H1 (cell line): ENCODE measurements around the gene BAZ2B. TPM values are rescaled to one million over a fixed set of nuclear protein-coding genes. Genes with fewer than 3 reads are reported as not detected.

Experiments
- CTCF ChIA-PET: fragments of 300-600 bp; sonication (Branson Sonifier 250); formaldehyde crosslinking; loops from one replicate; lab custom pipeline; 2021; ENCODE audit not compliant: partially characterized antibody; lab: Charles Lee
- POLR2A ChIA-PET: fragments of 300-600 bp; sonication (Branson Sonifier 250); formaldehyde crosslinking; loops from one replicate; lab custom pipeline; 2021; ENCODE audit warnings: inconsistent platforms; ENCODE audit not compliant: partially characterized antibody; lab: Charles Lee
- DNase-seq, 2 experiments: peaks; one replicate each; pipeline versions ENCODE4 v3.0.0 to v3.0.0-alpha.2; 2010 to 2022; ENCODE audit warnings: low spot score in 2 of 2, low read depth in 1 of 2, mixed read lengths in 1 of 2
- FAIRE-seq: peaks from 2 replicates; lab custom pipeline; 2011; peaks lifted over from hg19 to GRCh38; lab: Jason Lieb, UNC
- H2AFZ ChIP-seq: 2 replicates; pipeline ENCODE4 v1.8.1; 2012; ENCODE audit warnings: low read length, inconsistent platforms
- H2AK5ac ChIP-seq: 2 replicates; pipeline ENCODE4 v1.6.1; 2013; ENCODE audit warnings: low read depth, low read length
- H2BK120ac ChIP-seq: replicated peaks from 2 replicates; pipeline ENCODE3; 2013; ENCODE audit warnings: low read depth, low read length, inconsistent platforms
- H2BK12ac ChIP-seq: 2 replicates; pipeline ENCODE4 v1.6.1; 2013; ENCODE audit warnings: low read depth, low read length
- H2BK15ac ChIP-seq: 2 replicates; pipeline ENCODE4 v1.6.1; 2013; ENCODE audit warnings: low read length
- H2BK20ac ChIP-seq: 2 replicates; pipeline ENCODE4 v1.6.1; 2013; ENCODE audit warnings: low read length
- H2BK5ac ChIP-seq: 2 replicates; pipeline ENCODE4 v1.6.1; 2013; ENCODE audit warnings: low read depth, low read length
- H3K14ac ChIP-seq: 2 replicates; pipeline ENCODE4 v1.6.1; 2013; ENCODE audit warnings: inconsistent platforms; ENCODE audit not compliant: insufficient read length
- H3K18ac ChIP-seq: 2 replicates; pipeline ENCODE4 v1.6.1; 2013; ENCODE audit warnings: low read length; ENCODE audit errors: extremely low read depth
- H3K23ac ChIP-seq: 2 replicates; pipeline ENCODE4 v1.6.1; 2013; ENCODE audit warnings: inconsistent platforms; ENCODE audit not compliant: insufficient read length
- H3K23me2 ChIP-seq: 2 replicates; pipeline ENCODE4 v1.6.1; 2013; ENCODE audit warnings: low read depth, low read length
- H3K27ac ChIP-seq: 2 replicates; pipeline ENCODE4 v1.6.1; 2011; ENCODE audit warnings: low read depth, low read length, inconsistent platforms
- H3K27me3 ChIP-seq, 4 experiments: replicated peaks in 1 of 4; 1 replicate in 1 of 4; 2 replicates in 3 of 4; pipeline versions ENCODE4 v1.6.1 to v1.8.1; 2011 to 2013; ENCODE audit warnings: low read length in 3 of 4, mild to moderate bottlenecking in 3 of 4, inconsistent platforms in 2 of 4, mixed read lengths in 2 of 4, moderate library complexity in 1 of 4; ENCODE audit not compliant: control insufficient read depth in 3 of 4, insufficient read depth in 3 of 4; ENCODE audit errors: extremely low read depth in 1 of 4
- H3K36me3 ChIP-seq, 4 experiments: 2 replicates each; pipeline versions ENCODE4 v1.6.1 to v1.8.1; 2011 to 2013; ENCODE audit warnings: mild to moderate bottlenecking in 4 of 4, low read length in 3 of 4, moderate library complexity in 2 of 4, control low read depth in 1 of 4, inconsistent platforms in 1 of 4; ENCODE audit not compliant: insufficient read depth in 4 of 4, control insufficient read depth in 2 of 4
- H3K4ac ChIP-seq: replicated peaks from 2 replicates; pipeline ENCODE3; 2013; ENCODE audit warnings: low read length, low read depth, mixed read lengths, inconsistent platforms; ENCODE audit not compliant: insufficient read length
- H3K4me1 ChIP-seq, 4 experiments: replicated peaks in 1 of 4; 1 replicate in 1 of 4; 2 replicates in 3 of 4; pipeline versions ENCODE4 v1.6.1 to v1.8.1; 2011 to 2013; ENCODE audit warnings: low read length in 3 of 4, inconsistent platforms in 2 of 4, mixed read lengths in 1 of 4; ENCODE audit not compliant: insufficient read depth in 4 of 4, control insufficient read depth in 3 of 4
- H3K4me2 ChIP-seq, 2 experiments: 2 replicates each; pipeline versions ENCODE4 v1.6.1 to v1.8.1; 2011 to 2013; ENCODE audit warnings: low read depth in 2 of 2, low read length in 2 of 2, control low read depth in 1 of 2, inconsistent platforms in 1 of 2, mild to moderate bottlenecking in 1 of 2; ENCODE audit not compliant: insufficient read depth in 1 of 2
- H3K4me3 ChIP-seq, 4 experiments: fragments of 200-600, 300-600 bp in 1 of 4; sonication (generic), shearing (Covaris generic), sonication (Bioruptor Twin) in 1 of 4; 2 replicates each; pipeline versions ENCODE4 v1.5.1 to v1.8.1; 2011 to 2016; ENCODE audit warnings: low read length in 4 of 4, low read depth in 3 of 4, control low read depth in 2 of 4, inconsistent platforms in 2 of 4, mild to moderate bottlenecking in 2 of 4, mixed read lengths in 1 of 4, moderate library complexity in 1 of 4; ENCODE audit not compliant: insufficient read depth in 2 of 4; ENCODE audit errors: extremely low read depth in 1 of 4
- H3K56ac ChIP-seq: replicated peaks from 2 replicates; pipeline ENCODE3; 2013; ENCODE audit warnings: low read depth, mild to moderate bottlenecking, mixed read lengths, low read length, inconsistent platforms; ENCODE audit not compliant: insufficient read length
- H3K79me1 ChIP-seq: 2 replicates; pipeline ENCODE4 v1.6.1; 2013; ENCODE audit warnings: low read depth, low read length, control low read depth
- H3K79me2 ChIP-seq, 2 experiments: 2 replicates each; pipeline versions ENCODE4 v1.6.1 to v1.8.1; 2012 to 2013; ENCODE audit warnings: low read length in 2 of 2, mild to moderate bottlenecking in 2 of 2, inconsistent platforms in 1 of 2; ENCODE audit not compliant: insufficient read depth in 2 of 2, control insufficient read depth in 1 of 2
- H3K9ac ChIP-seq, 4 experiments: replicated peaks in 1 of 4; 1 replicate in 1 of 4; 2 replicates in 3 of 4; pipeline versions ENCODE4 v1.6.1 to v1.8.1; 2011 to 2013; ENCODE audit warnings: low read depth in 3 of 4, low read length in 3 of 4, control low read depth in 2 of 4, mild to moderate bottlenecking in 2 of 4, moderate library complexity in 2 of 4, inconsistent platforms in 1 of 4; ENCODE audit errors: extremely low read depth in 1 of 4
- H3K9me3 ChIP-seq, 2 experiments: 2 replicates each; pipeline versions ENCODE4 v1.6.1 to v1.8.1; 2012 to 2013; ENCODE audit warnings: mild to moderate bottlenecking in 2 of 2, moderate library complexity in 2 of 2, control low read depth in 1 of 2, inconsistent platforms in 1 of 2, low read depth in 1 of 2, low read length in 1 of 2, mixed read lengths in 1 of 2; ENCODE audit not compliant: insufficient read depth in 2 of 2
- H4K20me1 ChIP-seq, 2 experiments: replicated peaks in 1 of 2; 2 replicates each; pipeline versions ENCODE3 to v1.8.1; 2011 to 2013; ENCODE audit warnings: inconsistent platforms in 2 of 2, low read length in 2 of 2, mild to moderate bottlenecking in 1 of 2; ENCODE audit not compliant: insufficient read depth in 2 of 2, control insufficient read depth in 1 of 2
- H4K5ac ChIP-seq: 2 replicates; pipeline ENCODE4 v1.6.1; 2013; ENCODE audit warnings: low read length, low read depth, mixed read lengths, inconsistent platforms; ENCODE audit not compliant: insufficient read length
- H4K8ac ChIP-seq: 2 replicates; pipeline ENCODE4 v1.8.0; 2013; ENCODE audit warnings: mild to moderate bottlenecking, moderate library complexity, low read length, inconsistent platforms; ENCODE audit not compliant: insufficient read depth; ENCODE audit errors: extremely low read depth
- H4K91ac ChIP-seq: replicated peaks from 2 replicates; pipeline ENCODE3; 2013; ENCODE audit warnings: low read length, mixed read lengths, inconsistent platforms; ENCODE audit not compliant: insufficient read length
- ATF3 ChIP-seq: IDR thresholded peaks from 2 replicates; pipeline ENCODE4 v1.6.1; 2011; ENCODE audit warnings: low read depth, mild to moderate bottlenecking, low read length; ENCODE audit not compliant: insufficient read depth
- BCL11A ChIP-seq, 2 experiments: IDR thresholded peaks; one replicate each; pipeline ENCODE4 v1.6.1; 2011; ENCODE audit warnings: low read depth in 2 of 2, low read length in 2 of 2, mild to moderate bottlenecking in 2 of 2
- SIN3A ChIP-seq, 2 experiments: IDR thresholded peaks in 1 of 2; conservative IDR thresholded peaks in 1 of 2; 2 replicates each; pipeline ENCODE4 v1.6.1; 2011 to 2012; ENCODE audit warnings: low read length in 2 of 2, improper control_type of control experiment in 1 of 2, low read depth in 1 of 2, mild to moderate bottlenecking in 1 of 2
- SP1 ChIP-seq: IDR thresholded peaks from 2 replicates; pipeline ENCODE4 v1.6.1; 2011; ENCODE audit warnings: low read depth, low read length
- TEAD4 ChIP-seq: IDR thresholded peaks from 2 replicates; pipeline ENCODE4 v1.6.1; 2012; ENCODE audit warnings: low read depth, low read length, inconsistent platforms, mixed read lengths
- WGBS, 2 experiments: shearing (Covaris generic) in 1 of 2; methylation state at CpG; one replicate each; pipeline versions ENCODE4 v1.1.6 to v1.1.7; 2013 to 2015; ENCODE audit warnings: low lambda C conversion rate in 2 of 2, mixed read lengths in 2 of 2, inconsistent platforms in 1 of 2, low coverage in 1 of 2, missing lambda C conversion rate in 1 of 2; ENCODE audit not compliant: insufficient replicate concordance in 2 of 2, insufficient coverage in 1 of 2, insufficient read length in 1 of 2; ENCODE audit errors: extremely low coverage in 1 of 2, missing lambda C conversion rate in 1 of 2; 5-methylcytosine and 5-hydroxymethylcytosine counted together
- polyA plus RNA-seq, 7 experiments: library from polyadenylated mRNA; depleted of rRNA in 3 of 7; stranded (reverse) in 5 of 7; unstranded in 2 of 7; fragments of >200 nt in 5 of 7; fragments of 200-250 nt in 2 of 7; gene quantifications; 1 replicate in 5 of 7; 2 replicates in 1 of 7; 4 replicates in 1 of 7; pipeline versions ENCODE4 v1.2.1 to v1.2.3, GENCODE V29; 2011 to 2013; ENCODE audit warnings: missing spikeins in 2 of 7, mixed read lengths in 2 of 7
- total RNA-seq: library from RNA; stranded (reverse); fragmentation: NEBNext Ultra II Directional; extraction: Animal tissue kit (Norgen Biotek cat#: 25700); gene quantifications from 2 replicates; pipeline ENCODE4 v1.2.1, GENCODE V29; 2021

The BAZ2B gene
- total and polyA plus RNA-seq, 2 of the 8 experiments (the other 6 are each of a cell fraction or from before 2014, with no cell fraction given), result 15.2 to 46.3 TPM

GRCh38 chr2:159553727-159554126 lies 62.6 kb downstream of the BAZ2B start:
- Histone ChIP-seq H3K23me2 (no peaks in the 10 kb centered on the region), H3K4ac (no peak overlapping the region), H4K5ac (no peak overlapping the region), H3K18ac (no peak overlapping the region), H3K4me2 (no peak overlapping the region), H3K4me1 (peaks cover 0 to 5% (median 1%) of the 10 kb centered on the region in 4 experiments; a peak in 2 of 7 replicates), H3K27me3 (peaks cover 0 to 1% (median 0%) of the 10 kb centered on the region in 4 experiments; a peak in 1 of 7 replicates), H4K91ac (no peak overlapping the region), H2AFZ (no peak overlapping the region), H2BK15ac (no peak overlapping the region), H2BK5ac (no peak overlapping the region), H3K36me3 (no peaks in the 10 kb centered on the region), H2BK12ac (no peak overlapping the region), H3K56ac (no peak overlapping the region), H2AK5ac (no peak overlapping the region), H3K27ac (no peak overlapping the region), H3K79me2 (peaks cover 0 to 16% of the 10 kb centered on the region in 2 experiments; a peak in 2 of 4 replicates), H3K79me1 (no peaks in the 10 kb centered on the region), H2BK20ac (no peak overlapping the region), H3K9me3 (no peaks in the 10 kb centered on the region), H3K9ac (no peak overlapping the region), H3K23ac (no peak overlapping the region), H4K20me1 (no peaks in the 10 kb centered on the region), H4K8ac (no peak overlapping the region), H3K4me3 (no peak overlapping the region), H2BK120ac (no peak overlapping the region), H3K14ac (no peak overlapping the region)
- POLR2A ChIA-PET, result interaction anchor here (1.3 kb wide), 1 partner anchor 159 kb away, joined by 4 read pairs; the partner anchor contains the start of gene MARCHF7
- 94% methylated on average over 1 of the region's 1 CpG; no CpG with 5 or more reads in 1 of the 2 experiments for WGBS, 2 experiments
- DNase-seq, result no peak
- no peak for FAIRE-seq
- TF ChIP-seq ATF3 (no peak), BCL11A (IDR thresholded peaks at IDR 0.05; ENCODE audit: low read depth in 2 of 2, low read length in 2 of 2) (no peak), TEAD4 (no peak), SP1 (no peak), SIN3A (conservative IDR thresholded peaks at IDR 0.05 in 1 of 2, IDR thresholded peaks at IDR 0.05 in 1 of 2; ENCODE audit: low read depth in 1 of 2, low read length in 2 of 2) (no peak)
- CTCF ChIA-PET, result no interaction called here
